WTC11 (cell line): ENCODE results near the gene COL5A2. TPM values are rescaled to one million over a fixed set of nuclear protein-coding genes. Genes with fewer than 3 reads are reported as not detected.

ENCODE experiments used
- ATAC-seq: fragments of 200-7000 bp; cut with Tn5 transposase; 2 replicates; pipeline ENCODE4 v1.10.0; 2021; ENCODE audit warnings: mild to moderate bottlenecking, moderate library complexity
- CTCF ChIA-PET: fragments of 300-600 bp; sonication (Branson Sonifier 250); formaldehyde crosslinking; loops from one replicate; lab custom pipeline; 2021; ENCODE audit warnings: antibody characterized with exemption; lab: Charles Lee
- POLR2A ChIA-PET: fragments of 350-600 bp; sonication (Branson Sonifier 250); formaldehyde crosslinking; loops from one replicate; lab custom pipeline; 2021; ENCODE audit warnings: antibody characterized with exemption; lab: Charles Lee
- DNase-seq: peaks from one replicate; pipeline ENCODE4 v3.0.0; 2021; ENCODE audit warnings: low spot score
- H3K27ac Mint-ChIP-seq: 2 replicates; pipeline ENCODE4 v1.8.0; 2021; ENCODE audit warnings: mixed read lengths
- H3K27me3 Mint-ChIP-seq: 2 replicates; pipeline ENCODE4 v1.8.0; 2021; ENCODE audit warnings: low read depth, mild to moderate bottlenecking, moderate library complexity, mixed read lengths
- H3K36me3 Mint-ChIP-seq: 2 replicates; pipeline ENCODE4 v1.8.0; 2021; ENCODE audit warnings: mixed read lengths
- H3K4me1 Mint-ChIP-seq: 2 replicates; pipeline ENCODE4 v1.8.0; 2022; ENCODE audit warnings: mixed read lengths
- H3K4me3 Mint-ChIP-seq: 2 replicates; pipeline ENCODE4 v1.8.0; 2021; ENCODE audit warnings: mild to moderate bottlenecking, moderate library complexity, mixed read lengths
- H3K9me3 Mint-ChIP-seq: 2 replicates; pipeline ENCODE4 v1.8.0; 2021; ENCODE audit warnings: mixed read lengths
- CREM ChIP-seq: sonication (generic); formaldehyde crosslinking; IDR thresholded peaks from 2 replicates; pipeline ENCODE4 v1.8.1; 2022; ENCODE audit warnings: mild to moderate bottlenecking, missing genetic modification reagents, moderate library complexity
- EMX1 ChIP-seq: fragments of 250-450 bp; sonication (Bioruptor Pico); IDR thresholded peaks from 2 replicates; pipeline ENCODE4 v1.8.0; 2021; ENCODE audit warnings: mild to moderate bottlenecking
- ESRRA ChIP-seq: sonication (generic); formaldehyde crosslinking; IDR thresholded peaks from 2 replicates; pipeline ENCODE4 v1.8.1; 2022; ENCODE audit warnings: mild to moderate bottlenecking, missing genetic modification reagents, borderline replicate concordance
- FOXP1 ChIP-seq: sonication (generic); formaldehyde crosslinking; IDR thresholded peaks from 2 replicates; pipeline ENCODE4 v1.8.0; 2022; ENCODE audit warnings: missing genetic modification reagents, mild to moderate bottlenecking, moderate library complexity, borderline replicate concordance
- GTF2I ChIP-seq: fragments of 250-450 bp; sonication (Bioruptor Pico); conservative IDR thresholded peaks from 2 replicates; pipeline ENCODE4 v1.4.0; 2021; ENCODE audit warnings: mild to moderate bottlenecking
- IRF2 ChIP-seq: sonication (generic); formaldehyde crosslinking; IDR thresholded peaks from 2 replicates; pipeline ENCODE4 v1.8.0; 2022; ENCODE audit warnings: low read depth, missing genetic modification reagents, borderline replicate concordance
- NFYB ChIP-seq: sonication (generic); formaldehyde crosslinking; conservative IDR thresholded peaks from 2 replicates; pipeline ENCODE4 v1.8.0; 2022; ENCODE audit warnings: low read depth, missing genetic modification reagents
- OVOL2 ChIP-seq: fragments of 250-450 bp; sonication (Bioruptor Pico); IDR thresholded peaks from 2 replicates; pipeline ENCODE4 v1.9.0; 2021; ENCODE audit warnings: mild to moderate bottlenecking, borderline replicate concordance
- RELA ChIP-seq: sonication (generic); formaldehyde crosslinking; IDR thresholded peaks from 2 replicates; pipeline ENCODE4 v1.8.1; 2022; ENCODE audit warnings: missing genetic modification reagents, mild to moderate bottlenecking, borderline replicate concordance
- SP1 ChIP-seq: sonication (generic); formaldehyde crosslinking; conservative IDR thresholded peaks from 2 replicates; pipeline ENCODE4 v1.8.1; 2022; ENCODE audit warnings: missing genetic modification reagents
- TEAD1 ChIP-seq: sonication (generic); formaldehyde crosslinking; IDR thresholded peaks from 2 replicates; pipeline ENCODE4 v1.8.0; 2022; ENCODE audit warnings: mild to moderate bottlenecking, missing genetic modification reagents
- ZBTB21 ChIP-seq: sonication (generic); formaldehyde crosslinking; IDR thresholded peaks from 2 replicates; pipeline ENCODE4 v1.8.1; 2023; ENCODE audit warnings: mild to moderate bottlenecking, missing genetic modification reagents, borderline replicate concordance
- ZNF232 ChIP-seq: sonication (generic); formaldehyde crosslinking; IDR thresholded peaks from 2 replicates; pipeline ENCODE4 v1.8.0; 2022; ENCODE audit warnings: mild to moderate bottlenecking, missing genetic modification reagents
- total RNA-seq: library from RNA; stranded (reverse); gene quantifications from 3 replicates; pipeline ENCODE4 v1.2.3, GENCODE V29; 2021
- TF ChIP-seq, protein P1 (sequence below): fragments of 250-450 bp; sonication (Bioruptor Pico); IDR thresholded peaks from 2 replicates; pipeline ENCODE4 v1.9.0; 2021; ENCODE audit warnings: moderate library complexity, mild to moderate bottlenecking, inconsistent platforms, borderline replicate concordance
- TF ChIP-seq, protein P2 (sequence below): sonication (generic); formaldehyde crosslinking; IDR thresholded peaks from 2 replicates; pipeline ENCODE4 v1.8.1; 2022; ENCODE audit warnings: low read depth, missing genetic modification reagents, borderline replicate concordance
- TF ChIP-seq, protein P3 (sequence below): sonication (generic); formaldehyde crosslinking; IDR thresholded peaks from 2 replicates; pipeline ENCODE4 v1.8.0; 2022; ENCODE audit warnings: mild to moderate bottlenecking, missing genetic modification reagents
- TF ChIP-seq, protein P4 (sequence below): sonication (generic); formaldehyde crosslinking; IDR thresholded peaks from 2 replicates; pipeline ENCODE4 v1.8.0; 2023; ENCODE audit warnings: missing genetic modification reagents, mild to moderate bottlenecking, borderline replicate concordance
- TF ChIP-seq, protein P5 (sequence below): sonication (generic); formaldehyde crosslinking; IDR thresholded peaks from 2 replicates; pipeline ENCODE4 v1.8.1; 2022; ENCODE audit warnings: low read depth, mild to moderate bottlenecking, moderate library complexity, missing genetic modification reagents, borderline replicate concordance
- TF ChIP-seq, protein P6 (sequence below): sonication (generic); formaldehyde crosslinking; conservative IDR thresholded peaks from 2 replicates; pipeline ENCODE4 v1.8.1; 2022; ENCODE audit warnings: mild to moderate bottlenecking, missing genetic modification reagents
- TF ChIP-seq, protein P7 (sequence below): fragments of 250-450 bp; sonication (Bioruptor Pico); IDR thresholded peaks from 2 replicates; pipeline ENCODE4 v2.1.2; 2022; ENCODE audit warnings: mild to moderate bottlenecking, moderate library complexity
- TF ChIP-seq, protein P8 (sequence below): fragments of 250-450 bp; sonication (Bioruptor Pico); conservative IDR thresholded peaks from 2 replicates; pipeline ENCODE4 v1.9.0; 2021; ENCODE audit warnings: mild to moderate bottlenecking

Gene COL5A2
- total RNA-seq, 1 experiment from 2014 or later: 16.0 TPM

DNA sequence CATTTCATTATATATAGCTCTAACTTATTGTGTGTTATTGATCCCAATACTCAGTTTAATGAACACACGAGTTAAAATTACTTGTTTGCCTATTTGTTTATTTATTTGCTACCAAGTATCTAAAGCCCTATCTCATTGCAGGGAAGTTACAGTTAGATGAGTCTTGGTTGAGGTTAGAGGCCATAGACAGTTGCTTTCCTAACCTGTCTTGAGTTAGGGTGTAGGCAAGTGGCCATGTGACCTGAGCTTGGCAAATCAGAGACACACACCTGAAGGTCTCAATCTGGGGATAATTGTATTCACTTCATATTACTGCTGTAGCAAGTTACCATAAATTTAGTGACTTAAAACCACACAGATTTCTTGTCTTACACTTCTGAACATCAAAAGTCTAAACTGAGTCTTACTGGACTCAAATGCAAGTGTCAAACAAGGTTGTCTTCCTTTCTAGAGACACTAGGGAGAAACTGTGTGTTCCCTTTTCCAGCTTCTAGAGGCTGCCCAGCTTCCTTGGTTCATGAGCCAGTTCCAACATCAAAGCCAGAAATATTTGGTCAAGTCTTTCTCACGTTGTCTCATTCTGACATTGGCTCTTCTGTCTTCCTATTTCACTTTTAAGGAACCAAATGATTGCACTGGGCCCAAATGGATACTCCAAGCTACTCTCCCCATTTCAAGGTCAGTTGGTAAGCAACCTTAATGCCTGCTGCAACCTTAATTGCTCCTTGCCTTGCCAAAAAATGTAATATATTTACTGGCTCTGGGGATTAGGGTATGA lies 165.7 kb downstream of the COL5A2 start:
- no peak for DNase-seq
- Mint-ChIP-seq H3K27me3 (no peaks in the 10 kb centered on the region), H3K4me3 (no peak overlapping the region), H3K36me3 (no peaks in the 10 kb centered on the region), H3K27ac (no peak overlapping the region), H3K4me1 (peaks cover 14% of the 10 kb centered on the region), H3K9me3 (no peaks in the 10 kb centered on the region)
- TF ChIP-seq ZBTB21 (CRISPR knock-in tag): no peak
- TF ChIP-seq, protein P1, sequence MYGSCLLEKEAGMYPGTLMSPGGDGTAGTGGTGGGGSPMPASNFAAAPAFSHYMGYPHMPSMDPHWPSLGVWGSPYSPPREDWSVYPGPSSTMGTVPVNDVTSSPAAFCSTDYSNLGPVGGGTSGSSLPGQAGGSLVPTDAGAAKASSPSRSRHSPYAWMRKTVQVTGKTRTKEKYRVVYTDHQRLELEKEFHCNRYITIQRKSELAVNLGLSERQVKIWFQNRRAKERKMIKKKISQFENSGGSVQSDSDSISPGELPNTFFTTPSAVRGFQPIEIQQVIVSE (CRISPR knock-in tag): peak; percentile 73; the same call in 1 of the 2 replicates
- ATAC-seq: no peak
- ChIA-PET POLR2A (no interaction called here), CTCF (interaction anchor here (0.7 kb wide), 2 partner anchors 30 to 32 kb away, joined by 3 read pairs; no protein-coding TSS in a partner anchor)

DNA sequence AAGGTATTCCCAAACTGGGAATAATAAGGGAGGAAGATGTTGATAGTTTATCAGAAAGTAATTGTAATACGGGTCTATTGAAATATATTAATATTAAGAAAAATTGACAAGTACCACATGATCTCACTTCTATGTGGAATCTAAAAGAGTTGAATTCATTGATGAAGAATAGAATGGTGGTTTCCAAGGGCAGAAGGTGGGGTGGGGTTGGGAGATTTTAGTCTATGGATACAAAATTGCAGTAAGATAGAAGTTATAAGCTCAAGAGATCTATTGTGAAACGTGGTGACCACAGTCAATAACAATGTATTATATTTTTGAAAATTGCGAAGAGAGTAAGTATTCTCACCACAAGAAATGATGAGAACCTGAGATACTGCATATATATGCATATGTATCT lies 166.5 kb downstream of the COL5A2 start:
- Mint-ChIP-seq H3K27me3 (no peaks in the 10 kb centered on the region), H3K9me3 (no peaks in the 10 kb centered on the region), H3K4me3 (no peak overlapping the region), H3K4me1 (peaks cover 14% of the 10 kb centered on the region), H3K36me3 (no peaks in the 10 kb centered on the region), H3K27ac (no peak overlapping the region)
- ATAC-seq (no peak), DNase-seq (no peak)
- CTCF ChIA-PET: no interaction called here
- POLR2A ChIA-PET: no interaction called here
- TF ChIP-seq, protein P2, sequence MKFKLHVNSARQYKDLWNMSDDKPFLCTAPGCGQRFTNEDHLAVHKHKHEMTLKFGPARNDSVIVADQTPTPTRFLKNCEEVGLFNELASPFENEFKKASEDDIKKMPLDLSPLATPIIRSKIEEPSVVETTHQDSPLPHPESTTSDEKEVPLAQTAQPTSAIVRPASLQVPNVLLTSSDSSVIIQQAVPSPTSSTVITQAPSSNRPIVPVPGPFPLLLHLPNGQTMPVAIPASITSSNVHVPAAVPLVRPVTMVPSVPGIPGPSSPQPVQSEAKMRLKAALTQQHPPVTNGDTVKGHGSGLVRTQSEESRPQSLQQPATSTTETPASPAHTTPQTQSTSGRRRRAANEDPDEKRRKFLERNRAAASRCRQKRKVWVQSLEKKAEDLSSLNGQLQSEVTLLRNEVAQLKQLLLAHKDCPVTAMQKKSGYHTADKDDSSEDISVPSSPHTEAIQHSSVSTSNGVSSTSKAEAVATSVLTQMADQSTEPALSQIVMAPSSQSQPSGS: no peak
- TF ChIP-seq, protein P3, sequence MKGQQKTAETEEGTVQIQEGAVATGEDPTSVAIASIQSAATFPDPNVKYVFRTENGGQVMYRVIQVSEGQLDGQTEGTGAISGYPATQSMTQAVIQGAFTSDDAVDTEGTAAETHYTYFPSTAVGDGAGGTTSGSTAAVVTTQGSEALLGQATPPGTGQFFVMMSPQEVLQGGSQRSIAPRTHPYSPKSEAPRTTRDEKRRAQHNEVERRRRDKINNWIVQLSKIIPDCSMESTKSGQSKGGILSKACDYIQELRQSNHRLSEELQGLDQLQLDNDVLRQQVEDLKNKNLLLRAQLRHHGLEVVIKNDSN (CRISPR knock-in tag): no peak
- TF ChIP-seq, protein P4, sequence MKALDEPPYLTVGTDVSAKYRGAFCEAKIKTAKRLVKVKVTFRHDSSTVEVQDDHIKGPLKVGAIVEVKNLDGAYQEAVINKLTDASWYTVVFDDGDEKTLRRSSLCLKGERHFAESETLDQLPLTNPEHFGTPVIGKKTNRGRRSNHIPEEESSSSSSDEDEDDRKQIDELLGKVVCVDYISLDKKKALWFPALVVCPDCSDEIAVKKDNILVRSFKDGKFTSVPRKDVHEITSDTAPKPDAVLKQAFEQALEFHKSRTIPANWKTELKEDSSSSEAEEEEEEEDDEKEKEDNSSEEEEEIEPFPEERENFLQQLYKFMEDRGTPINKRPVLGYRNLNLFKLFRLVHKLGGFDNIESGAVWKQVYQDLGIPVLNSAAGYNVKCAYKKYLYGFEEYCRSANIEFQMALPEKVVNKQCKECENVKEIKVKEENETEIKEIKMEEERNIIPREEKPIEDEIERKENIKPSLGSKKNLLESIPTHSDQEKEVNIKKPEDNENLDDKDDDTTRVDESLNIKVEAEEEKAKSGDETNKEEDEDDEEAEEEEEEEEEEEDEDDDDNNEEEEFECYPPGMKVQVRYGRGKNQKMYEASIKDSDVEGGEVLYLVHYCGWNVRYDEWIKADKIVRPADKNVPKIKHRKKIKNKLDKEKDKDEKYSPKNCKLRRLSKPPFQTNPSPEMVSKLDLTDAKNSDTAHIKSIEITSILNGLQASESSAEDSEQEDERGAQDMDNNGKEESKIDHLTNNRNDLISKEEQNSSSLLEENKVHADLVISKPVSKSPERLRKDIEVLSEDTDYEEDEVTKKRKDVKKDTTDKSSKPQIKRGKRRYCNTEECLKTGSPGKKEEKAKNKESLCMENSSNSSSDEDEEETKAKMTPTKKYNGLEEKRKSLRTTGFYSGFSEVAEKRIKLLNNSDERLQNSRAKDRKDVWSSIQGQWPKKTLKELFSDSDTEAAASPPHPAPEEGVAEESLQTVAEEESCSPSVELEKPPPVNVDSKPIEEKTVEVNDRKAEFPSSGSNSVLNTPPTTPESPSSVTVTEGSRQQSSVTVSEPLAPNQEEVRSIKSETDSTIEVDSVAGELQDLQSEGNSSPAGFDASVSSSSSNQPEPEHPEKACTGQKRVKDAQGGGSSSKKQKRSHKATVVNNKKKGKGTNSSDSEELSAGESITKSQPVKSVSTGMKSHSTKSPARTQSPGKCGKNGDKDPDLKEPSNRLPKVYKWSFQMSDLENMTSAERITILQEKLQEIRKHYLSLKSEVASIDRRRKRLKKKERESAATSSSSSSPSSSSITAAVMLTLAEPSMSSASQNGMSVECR (CRISPR knock-in tag): no peak
- TF ChIP-seq, protein P5, sequence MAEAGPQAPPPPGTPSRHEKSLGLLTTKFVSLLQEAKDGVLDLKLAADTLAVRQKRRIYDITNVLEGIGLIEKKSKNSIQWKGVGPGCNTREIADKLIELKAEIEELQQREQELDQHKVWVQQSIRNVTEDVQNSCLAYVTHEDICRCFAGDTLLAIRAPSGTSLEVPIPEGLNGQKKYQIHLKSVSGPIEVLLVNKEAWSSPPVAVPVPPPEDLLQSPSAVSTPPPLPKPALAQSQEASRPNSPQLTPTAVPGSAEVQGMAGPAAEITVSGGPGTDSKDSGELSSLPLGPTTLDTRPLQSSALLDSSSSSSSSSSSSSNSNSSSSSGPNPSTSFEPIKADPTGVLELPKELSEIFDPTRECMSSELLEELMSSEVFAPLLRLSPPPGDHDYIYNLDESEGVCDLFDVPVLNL (CRISPR knock-in tag): no peak
- TF ChIP-seq CREM (CRISPR knock-in tag): no peak
- no peak for TF ChIP-seq RELA (CRISPR knock-in tag)
- no peak for TF ChIP-seq ESRRA (CRISPR knock-in tag)
- no peak for TF ChIP-seq FOXP1 (CRISPR knock-in tag)
- no peak for TF ChIP-seq EMX1 (CRISPR knock-in tag)
- no peak for TF ChIP-seq GTF2I (CRISPR knock-in tag)
- TF ChIP-seq, protein P6, sequence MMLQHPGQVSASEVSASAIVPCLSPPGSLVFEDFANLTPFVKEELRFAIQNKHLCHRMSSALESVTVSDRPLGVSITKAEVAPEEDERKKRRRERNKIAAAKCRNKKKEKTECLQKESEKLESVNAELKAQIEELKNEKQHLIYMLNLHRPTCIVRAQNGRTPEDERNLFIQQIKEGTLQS (CRISPR knock-in tag): no peak
- TF ChIP-seq IRF2 (CRISPR knock-in tag): no peak
- TF ChIP-seq OVOL2: no peak
- TF ChIP-seq TEAD1: no peak
- no peak for TF ChIP-seq SP1 (CRISPR knock-in tag)
- no peak for TF ChIP-seq ZNF232
- TF ChIP-seq, protein P7, sequence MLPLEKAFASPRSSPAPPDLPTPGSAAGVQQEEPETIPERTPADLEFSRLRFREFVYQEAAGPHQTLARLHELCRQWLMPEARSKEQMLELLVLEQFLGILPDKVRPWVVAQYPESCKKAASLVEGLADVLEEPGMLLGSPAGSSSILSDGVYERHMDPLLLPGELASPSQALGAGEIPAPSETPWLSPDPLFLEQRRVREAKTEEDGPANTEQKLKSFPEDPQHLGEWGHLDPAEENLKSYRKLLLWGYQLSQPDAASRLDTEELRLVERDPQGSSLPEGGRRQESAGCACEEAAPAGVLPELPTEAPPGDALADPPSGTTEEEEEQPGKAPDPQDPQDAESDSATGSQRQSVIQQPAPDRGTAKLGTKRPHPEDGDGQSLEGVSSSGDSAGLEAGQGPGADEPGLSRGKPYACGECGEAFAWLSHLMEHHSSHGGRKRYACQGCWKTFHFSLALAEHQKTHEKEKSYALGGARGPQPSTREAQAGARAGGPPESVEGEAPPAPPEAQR (CRISPR knock-in tag): no peak
- no peak for TF ChIP-seq NFYB (CRISPR knock-in tag)
- TF ChIP-seq, protein P8, sequence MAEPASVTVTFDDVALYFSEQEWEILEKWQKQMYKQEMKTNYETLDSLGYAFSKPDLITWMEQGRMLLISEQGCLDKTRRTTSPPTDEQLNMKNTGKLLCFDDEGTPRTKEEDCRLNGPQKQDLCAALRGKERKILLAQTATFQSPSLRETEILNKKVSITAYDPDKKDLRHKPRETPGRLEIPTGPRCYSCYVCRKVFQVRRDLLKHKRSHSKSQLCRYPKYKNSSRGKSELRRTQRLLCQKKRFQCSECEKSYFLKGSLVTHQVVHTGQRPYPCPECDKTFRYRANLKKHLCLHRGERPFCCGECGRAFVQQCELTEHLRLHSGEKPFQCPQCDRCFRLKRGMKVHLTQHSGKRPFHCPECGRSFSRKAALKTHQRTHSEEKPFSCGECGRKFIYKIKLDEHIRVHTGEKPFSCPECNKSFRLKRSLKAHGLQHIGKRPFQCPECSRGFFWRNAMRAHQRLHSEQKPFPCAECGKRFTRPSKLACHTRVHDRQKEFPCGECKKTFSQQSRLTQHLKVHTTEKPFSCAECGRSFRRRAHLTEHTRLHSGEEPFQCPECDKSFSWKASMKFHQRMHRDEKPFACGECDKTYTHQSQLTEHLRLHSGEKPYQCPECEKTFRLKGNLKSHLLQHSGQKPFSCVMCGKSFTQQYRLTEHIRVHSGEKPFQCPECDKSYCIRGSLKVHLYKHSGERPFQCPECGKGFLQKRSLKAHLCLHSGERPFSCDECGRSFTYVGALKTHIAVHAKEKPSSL: no peak
